ENCODE measurements around the gene GFRA3.

The GFRA3 gene

DNA sequence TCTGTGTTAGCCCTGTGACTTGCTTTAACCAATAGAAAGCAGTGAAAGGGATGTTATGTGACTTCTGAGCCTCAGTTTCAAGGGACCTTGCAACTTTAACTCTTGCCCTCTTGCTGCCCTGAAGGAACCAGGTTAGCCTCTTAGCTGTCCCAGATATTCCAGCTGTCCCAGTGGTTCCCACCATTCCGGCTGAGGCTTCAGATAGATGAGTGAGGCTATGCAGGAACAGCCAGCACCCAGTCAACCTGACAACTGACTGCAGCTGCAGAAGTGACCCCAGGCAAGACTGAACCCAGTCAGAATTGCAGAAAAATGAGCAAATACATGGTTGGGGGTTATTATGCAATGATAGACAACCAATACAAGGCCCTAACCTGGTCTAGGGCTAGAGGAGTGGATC is 50.9 kb downstream of the GFRA3 start:
- POLR2A ChIA-PET, result interaction anchor here (1.8 kb wide), 1 partner anchor 114 kb away, joined by 6 read pairs; the partner anchor contains the start of gene FAM53C
- TF ChIP-seq, protein P1, sequence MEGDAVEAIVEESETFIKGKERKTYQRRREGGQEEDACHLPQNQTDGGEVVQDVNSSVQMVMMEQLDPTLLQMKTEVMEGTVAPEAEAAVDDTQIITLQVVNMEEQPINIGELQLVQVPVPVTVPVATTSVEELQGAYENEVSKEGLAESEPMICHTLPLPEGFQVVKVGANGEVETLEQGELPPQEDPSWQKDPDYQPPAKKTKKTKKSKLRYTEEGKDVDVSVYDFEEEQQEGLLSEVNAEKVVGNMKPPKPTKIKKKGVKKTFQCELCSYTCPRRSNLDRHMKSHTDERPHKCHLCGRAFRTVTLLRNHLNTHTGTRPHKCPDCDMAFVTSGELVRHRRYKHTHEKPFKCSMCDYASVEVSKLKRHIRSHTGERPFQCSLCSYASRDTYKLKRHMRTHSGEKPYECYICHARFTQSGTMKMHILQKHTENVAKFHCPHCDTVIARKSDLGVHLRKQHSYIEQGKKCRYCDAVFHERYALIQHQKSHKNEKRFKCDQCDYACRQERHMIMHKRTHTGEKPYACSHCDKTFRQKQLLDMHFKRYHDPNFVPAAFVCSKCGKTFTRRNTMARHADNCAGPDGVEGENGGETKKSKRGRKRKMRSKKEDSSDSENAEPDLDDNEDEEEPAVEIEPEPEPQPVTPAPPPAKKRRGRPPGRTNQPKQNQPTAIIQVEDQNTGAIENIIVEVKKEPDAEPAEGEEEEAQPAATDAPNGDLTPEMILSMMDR (IDR thresholded peaks at IDR 0.05; ENCODE audit: insufficient read depth, low read length, missing control alignments), result no peak
- no peak for DNase-seq (ENCODE audit: low read depth, low spot score)

DNA sequence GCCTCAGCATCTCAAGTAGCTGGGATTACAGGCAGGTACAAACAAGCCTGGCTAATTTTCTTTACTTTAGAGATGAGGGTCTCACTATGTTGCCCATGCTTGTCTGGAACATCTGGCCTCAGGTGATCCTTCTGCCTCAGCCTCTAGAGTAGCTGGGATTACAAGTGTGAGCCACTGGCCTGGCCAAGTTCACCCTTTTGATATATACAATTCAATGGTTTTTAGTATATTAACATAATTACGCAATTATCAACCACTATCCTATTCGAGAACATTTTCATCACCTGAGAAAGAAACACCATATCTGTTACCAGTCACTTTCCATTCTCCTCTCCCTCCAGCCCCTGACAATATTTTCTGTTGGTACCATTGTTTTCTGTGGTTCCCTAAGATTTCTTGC is 57.6 kb downstream of the GFRA3 start:
- no peak overlapping the region for H3K4me3 ChIP-seq (ENCODE audit: low read depth, low read length)
- ChIA-PET CTCF (interaction anchor here (1.2 to 2.4 kb wide), 4 partner anchors 11 to 136 kb away, joined by 3 to 6 read pairs (median 4); partner anchors contain the start of gene KDM3B), POLR2A (no interaction called here)
- DNase-seq (ENCODE audit: low read depth, low spot score), result no peak
- TF ChIP-seq, protein P1 (IDR thresholded peaks at IDR 0.05; ENCODE audit: insufficient read depth, low read length, missing control alignments), result no peak

More for the DNA sequence above, 50.9 kb downstream of the GFRA3 start:
- CTCF ChIA-PET, result interaction anchor here (0.8 to 7.6 kb wide), 29 partner anchors 10 to 226 kb away, joined by 3 to 122 read pairs (median 6); partner anchors contain the start of genes CDC23 and GFRA3
- H3K4me3 ChIP-seq (ENCODE audit: low read depth, low read length), result no peak overlapping the region

DNA sequence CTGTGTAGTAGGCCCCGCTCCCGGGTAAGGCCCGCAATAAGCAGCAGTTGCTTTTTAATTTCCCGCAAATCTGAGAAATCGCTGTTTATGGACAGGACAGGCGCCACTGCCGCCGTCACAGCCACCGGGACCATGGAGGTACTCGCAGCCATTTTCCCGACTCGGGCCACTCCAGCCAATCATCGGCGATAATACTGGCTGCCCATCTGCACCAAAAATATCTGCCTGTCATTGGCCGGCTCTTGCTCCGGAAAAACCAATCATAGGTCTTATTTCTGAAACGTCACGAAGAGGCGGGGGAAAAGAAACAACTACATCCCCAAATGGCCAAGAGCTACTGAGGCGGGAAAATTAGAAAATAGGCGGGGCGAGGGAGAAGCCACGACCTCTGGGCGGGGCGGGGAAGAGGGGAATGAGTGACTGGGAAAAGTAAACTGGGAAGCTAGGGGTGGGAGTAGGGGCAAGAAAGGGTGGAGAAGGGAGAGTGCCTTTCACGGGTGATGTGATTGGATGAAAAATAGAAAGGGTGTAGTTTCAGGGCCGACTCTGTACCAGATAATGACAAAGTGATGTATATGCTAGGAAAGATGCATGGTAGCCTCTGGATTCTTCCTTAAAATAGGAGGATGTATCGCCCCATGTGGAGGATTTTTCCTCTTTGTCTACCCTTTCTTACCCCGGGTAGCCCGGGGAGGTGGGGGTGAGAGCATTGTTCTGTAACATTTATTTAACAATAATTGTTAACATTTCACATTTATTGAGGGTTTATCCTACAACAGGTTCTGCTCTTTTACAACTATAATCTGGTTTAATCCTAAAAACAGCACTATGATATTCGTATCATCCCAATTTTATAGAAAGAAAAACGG is 61.0 kb downstream of the GFRA3 start, which contains the start of gene CDC23:
CDC23 (minus strand) TSS at position 163 of the 869 bp plus-strand sequence; CDS start at position 152, 11 bp downstream.
- POLR2A ChIA-PET, result interaction anchor here (0.6 to 1.0 kb wide), 5 partner anchors 27 to 216 kb away, joined by 3 to 4 read pairs (median 3); partner anchors contain the start of genes FAM53C and KDM3B
- peak within 1 kb of the TSS; percentile 99 for H3K4me3 ChIP-seq (ENCODE audit: low read depth, low read length)
- DNase-seq (ENCODE audit: low read depth, low spot score), result peak; percentile 88
- CTCF ChIA-PET, result interaction anchor here (1.2 to 5.9 kb wide), 4 partner anchors 10 to 140 kb away, joined by 3 to 45 read pairs (median 4); partner anchors contain the start of gene KDM3B
- TF ChIP-seq, protein P1 (IDR thresholded peaks at IDR 0.05; ENCODE audit: insufficient read depth, low read length, missing control alignments), result no peak

DNA sequence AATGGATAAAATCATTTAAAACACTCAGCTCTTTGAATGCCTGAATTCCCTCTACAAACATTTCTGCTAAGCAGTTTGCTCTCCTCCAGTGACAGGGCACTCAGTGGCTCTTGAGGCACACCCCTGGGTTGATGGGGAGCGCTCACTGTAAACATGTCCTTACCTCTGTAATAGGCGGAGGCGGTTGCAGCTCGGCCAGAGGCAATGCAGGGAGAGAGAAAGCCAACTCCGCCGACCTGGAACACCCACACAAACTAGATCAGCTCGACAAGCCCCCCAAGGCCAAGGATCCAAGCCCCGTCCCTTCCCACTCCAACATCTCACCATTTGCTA is 61.6 kb downstream of the GFRA3 start:
- ChIA-PET CTCF (interaction anchor here (1.2 to 5.9 kb wide), 4 partner anchors 11 to 141 kb away, joined by 3 to 45 read pairs (median 4); no protein-coding TSS in a partner anchor), POLR2A (interaction anchor here (0.6 to 1.0 kb wide), 5 partner anchors 28 to 216 kb away, joined by 3 to 4 read pairs (median 3); partner anchors contain the start of genes FAM53C and KDM3B)
- no peak for DNase-seq (ENCODE audit: low read depth, low spot score)

DNA sequence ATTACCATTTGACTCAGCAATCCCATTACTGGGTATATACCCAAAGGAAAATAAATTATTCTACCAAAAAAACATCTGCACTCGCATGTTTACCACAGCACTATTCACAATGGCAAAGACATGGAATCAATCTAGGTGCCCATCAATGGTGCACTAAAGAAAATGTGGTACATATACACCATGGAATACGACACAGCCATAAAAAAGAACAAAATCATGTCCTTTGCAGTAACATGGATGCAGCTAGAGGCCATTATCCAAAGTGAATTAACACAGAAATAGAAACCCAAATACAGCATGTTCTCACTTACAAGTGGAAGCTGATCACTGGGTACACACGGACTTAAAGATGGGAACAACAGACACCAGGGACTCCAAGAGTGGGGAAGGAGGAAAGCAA is 63.4 kb downstream of the GFRA3 start:
- TF ChIP-seq, protein P1 (IDR thresholded peaks at IDR 0.05; ENCODE audit: insufficient read depth, low read length, missing control alignments), result no peak
- ChIA-PET CTCF (interaction anchor here (5.9 kb wide), 1 partner anchor 13 kb away, joined by 45 read pairs; no protein-coding TSS in a partner anchor), POLR2A (no interaction called here)
- no peak overlapping the region for H3K4me3 ChIP-seq (ENCODE audit: low read depth, low read length)
- no peak for DNase-seq (ENCODE audit: low read depth, low spot score)

More for the DNA sequence above, 61.6 kb downstream of the GFRA3 start:
- TF ChIP-seq, protein P1 (IDR thresholded peaks at IDR 0.05; ENCODE audit: insufficient read depth, low read length, missing control alignments), result no peak
- H3K4me3 ChIP-seq (ENCODE audit: low read depth, low read length), result peak overlapping the region; percentile 99

Data from AG04449 (cell line).